H9 (cell line): ENCODE data around the gene KRTAP5-10. TPM values are rescaled to one million over a fixed set of nuclear protein-coding genes. Genes with fewer than 3 reads are reported as not detected.
"Not testable (repeated sequence)": the region's sequence is repeated elsewhere in the genome, so short reads cannot be mapped to it uniquely, and the experiment has no call there.

Source experiments
- DNase-seq: peaks from one replicate; pipeline ENCODE4 v3.0.0-alpha.2; 2017
- H2AFZ ChIP-seq: one replicate; pipeline ENCODE4 v1.6.1; 2013; ENCODE audit warnings: mild to moderate bottlenecking, low read length, control low read depth, moderate library complexity
- H2AK5ac ChIP-seq: 2 replicates; pipeline ENCODE4 v1.6.1; 2013; ENCODE audit warnings: low read length, control low read depth, mixed read lengths; ENCODE audit not compliant: insufficient read length
- H2BK120ac ChIP-seq: one replicate; pipeline ENCODE4 v1.6.1; 2013; ENCODE audit warnings: low read depth, mild to moderate bottlenecking, low read length, control low read depth, inconsistent platforms; ENCODE audit not compliant: poor library complexity, severe bottlenecking
- H2BK12ac ChIP-seq: 2 replicates; pipeline ENCODE4 v1.6.1; 2013; ENCODE audit warnings: low read length, control low read depth, mixed read lengths, low read depth; ENCODE audit not compliant: insufficient read length
- H2BK15ac ChIP-seq: 2 replicates; pipeline ENCODE4 v1.6.1; 2013; ENCODE audit warnings: low read depth, low read length, control low read depth
- H2BK20ac ChIP-seq: one replicate; pipeline ENCODE4 v1.6.1; 2013; ENCODE audit warnings: low read depth, mild to moderate bottlenecking, low read length, control low read depth, inconsistent platforms; ENCODE audit not compliant: poor library complexity, severe bottlenecking
- H2BK5ac ChIP-seq: 2 replicates; pipeline ENCODE4 v1.6.1; 2013; ENCODE audit warnings: low read length, control low read depth, mixed read lengths; ENCODE audit not compliant: insufficient read length
- H3K14ac ChIP-seq: 2 replicates; pipeline ENCODE4 v1.6.1; 2013; ENCODE audit warnings: low read length, control low read depth; ENCODE audit not compliant: insufficient read depth
- H3K18ac ChIP-seq: 2 replicates; pipeline ENCODE4 v1.6.1; 2013; ENCODE audit warnings: low read depth, mild to moderate bottlenecking, mixed read lengths, low read length, control low read depth; ENCODE audit not compliant: insufficient read length
- H3K23ac ChIP-seq: 2 replicates; pipeline ENCODE4 v1.6.1; 2013; ENCODE audit warnings: low read length, control low read depth, mixed read lengths, low read depth; ENCODE audit not compliant: insufficient read length
- H3K23me2 ChIP-seq: 2 replicates; pipeline ENCODE4 v1.6.1; 2013; ENCODE audit warnings: low read depth, mild to moderate bottlenecking, mixed read lengths, low read length, control low read depth; ENCODE audit not compliant: insufficient read length, poor library complexity, severe bottlenecking
- H3K27ac ChIP-seq: 2 replicates; pipeline ENCODE4 v1.5.1; 2013; ENCODE audit warnings: low read length, control low read depth, mixed read lengths, low read depth; ENCODE audit not compliant: insufficient read length
- H3K27me3 ChIP-seq: 2 replicates; pipeline ENCODE4 v1.6.1; 2013; ENCODE audit warnings: low read length, control low read depth, inconsistent platforms; ENCODE audit not compliant: insufficient read depth
- H3K4ac ChIP-seq: 2 replicates; pipeline ENCODE4 v1.6.1; 2013; ENCODE audit warnings: low read depth, mild to moderate bottlenecking, control low read depth, inconsistent platforms, low read length, moderate library complexity
- H3K4me1 ChIP-seq: 2 replicates; pipeline ENCODE4 v1.6.1; 2013; ENCODE audit warnings: low read length, control low read depth, inconsistent platforms; ENCODE audit not compliant: insufficient read depth
- H3K4me2 ChIP-seq: 2 replicates; pipeline ENCODE4 v1.6.1; 2013; ENCODE audit warnings: low read length, control low read depth, mixed read lengths; ENCODE audit not compliant: insufficient read length, insufficient read depth
- H3K56ac ChIP-seq: 2 replicates; pipeline ENCODE4 v1.6.1; 2013; ENCODE audit warnings: low read depth, mild to moderate bottlenecking, mixed read lengths, low read length, control low read depth; ENCODE audit not compliant: insufficient read length
- H3K79me1 ChIP-seq: 2 replicates; pipeline ENCODE4 v1.6.1; 2013; ENCODE audit warnings: low read depth, mild to moderate bottlenecking, moderate library complexity, low read length, control low read depth, inconsistent platforms; ENCODE audit not compliant: insufficient read depth, poor library complexity, severe bottlenecking
- H3K79me2 ChIP-seq: 2 replicates; pipeline ENCODE4 v1.6.1; 2013; ENCODE audit warnings: low read length, control low read depth, inconsistent platforms; ENCODE audit not compliant: insufficient read depth
- H3K9ac ChIP-seq: 2 replicates; pipeline ENCODE4 v1.6.1; 2013; ENCODE audit warnings: low read length, control low read depth, mixed read lengths; ENCODE audit not compliant: insufficient read length; ENCODE audit errors: extremely low read depth
- H3K9me3 ChIP-seq: one replicate; pipeline ENCODE4 v1.6.1; 2013; ENCODE audit warnings: low read depth, low read length, inconsistent platforms; ENCODE audit not compliant: control insufficient read depth
- H3T11ph ChIP-seq: one replicate; pipeline ENCODE4 v1.6.1; 2013; ENCODE audit warnings: mild to moderate bottlenecking, low read length, control low read depth, inconsistent platforms
- H4K20me1 ChIP-seq: one replicate; pipeline ENCODE4 v1.6.1; 2013; ENCODE audit not compliant: control insufficient read depth, insufficient read length, insufficient read depth
- H4K5ac ChIP-seq: 2 replicates; pipeline ENCODE4 v1.6.1; 2013; ENCODE audit warnings: low read depth, mild to moderate bottlenecking, mixed read lengths, low read length, control low read depth; ENCODE audit not compliant: insufficient read length
- H4K8ac ChIP-seq: replicated peaks from 2 replicates; pipeline ENCODE4 v1.6.1; 2013; ENCODE audit warnings: low read length, control low read depth, mixed read lengths, low read depth; ENCODE audit not compliant: insufficient read length
- H4K91ac ChIP-seq: 2 replicates; pipeline ENCODE4 v1.6.1; 2013; ENCODE audit warnings: low read depth, mild to moderate bottlenecking, moderate library complexity, mixed read lengths, low read length, control low read depth; ENCODE audit not compliant: insufficient read length
- H3K27ac Mint-ChIP-seq, 3 experiments: 2 replicates in 2 of 3; 3 replicates in 1 of 3; pipeline ENCODE4 v1.8.0; 2020 to 2021; ENCODE audit warnings: mixed read lengths in 3 of 3, mild to moderate bottlenecking in 1 of 3, moderate library complexity in 1 of 3
- H3K27me3 Mint-ChIP-seq: 2 replicates; pipeline ENCODE4 v1.8.0; 2021; ENCODE audit warnings: low read depth, mild to moderate bottlenecking, moderate library complexity, mixed read lengths
- H3K36me3 Mint-ChIP-seq, 3 experiments: 2 replicates in 2 of 3; 3 replicates in 1 of 3; pipeline ENCODE4 v1.8.0; 2020 to 2021; ENCODE audit warnings: low read depth in 3 of 3, mixed read lengths in 3 of 3; ENCODE audit not compliant: insufficient read depth in 1 of 3
- H3K4me1 Mint-ChIP-seq, 2 experiments: 2 replicates each; pipeline ENCODE4 v1.8.0; 2020; ENCODE audit warnings: mixed read lengths in 2 of 2
- H3K4me3 Mint-ChIP-seq, 2 experiments: 2 replicates in 1 of 2; 3 replicates in 1 of 2; pipeline ENCODE4 v1.8.0; 2020 to 2021; ENCODE audit warnings: mild to moderate bottlenecking in 2 of 2, mixed read lengths in 2 of 2, moderate library complexity in 1 of 2
- H3K9me3 Mint-ChIP-seq, 2 experiments: 2 replicates in 1 of 2; 3 replicates in 1 of 2; pipeline ENCODE4 v1.8.0; 2020; ENCODE audit warnings: mild to moderate bottlenecking in 2 of 2, mixed read lengths in 2 of 2, moderate library complexity in 1 of 2
- CTCF ChIP-seq: fragments of 200-600 bp; sonication (generic); conservative IDR thresholded peaks from 3 replicates; pipeline ENCODE4 v1.8.0; 2021; ENCODE audit warnings: antibody characterized with exemption, mild to moderate bottlenecking
- WGBS: extraction: QIAGEN DNeasy Blood & Tissue Kit; methylation state at CpG from one replicate; pipeline ENCODE4 v1.1.7; 2013; ENCODE audit warnings: missing lambda C conversion rate, low lambda C conversion rate, mixed read lengths; ENCODE audit not compliant: insufficient read length; ENCODE audit errors: extremely low coverage; 5-methylcytosine and 5-hydroxymethylcytosine counted together
- total RNA-seq: library from RNA; stranded (reverse); gene quantifications from 2 replicates; pipeline ENCODE4 v1.2.1, GENCODE V29; 2021

KRTAP5-10 gene
- total RNA-seq, 1 experiment from 2014 or later, result not detected

- Mint-ChIP-seq H3K27ac (no peak overlapping the region), H3K9me3 (peaks cover 6 to 7% of the 10 kb centered on the region in 2 experiments), H3K4me1 (peaks cover 0 to 4% of the 10 kb centered on the region in 2 experiments; a peak in 2 of 4 replicates), H3K4me3 (no peak overlapping the region), H3K27me3 (peaks cover 8% of the 10 kb centered on the region), H3K36me3 (peaks cover 5 to 12% (median 6%) of the 10 kb centered on the region in 3 experiments; a peak in 6 of 7 replicates)
- Histone ChIP-seq H3K79me2 (no peaks in the 10 kb centered on the region), H2BK12ac (no peak overlapping the region), H3K9ac (no peak overlapping the region), H3K23me2 (no peaks in the 10 kb centered on the region), H3K18ac (no peak overlapping the region), H3K27ac (no peak overlapping the region), H3K27me3 (no peaks in the 10 kb centered on the region), H3K4me2 (no peak overlapping the region), H2BK5ac (no peak overlapping the region), H3T11ph (no peak overlapping the region), H3K14ac (no peak overlapping the region), H3K9me3 (no peaks in the 10 kb centered on the region), H3K23ac (no peak overlapping the region), H2BK120ac (no peak overlapping the region), H4K8ac (no peak overlapping the region), H2BK20ac (no peak overlapping the region), H4K20me1 (no peaks in the 10 kb centered on the region), H2AFZ (no peak overlapping the region), H2BK15ac (no peak overlapping the region), H4K5ac (no peak overlapping the region), H3K4me1 (no peaks in the 10 kb centered on the region), H4K91ac (no peak overlapping the region), H2AK5ac (no peak overlapping the region), H3K56ac (no peak overlapping the region), H3K79me1 (no peaks in the 10 kb centered on the region), H3K4ac (no peak overlapping the region)
- no peak for DNase-seq
- TF ChIP-seq CTCF, result peak; percentile 18; the same call in 1 of the 3 replicates
- no CpG with 5 or more reads among the region's 9 CpGs for WGBS
These were observed 27.8 kb upstream of the KRTAP5-10 start for GRCh38 chr11:71537537-71537936.

- H2AK5ac ChIP-seq, H2AFZ ChIP-seq, H3K56ac ChIP-seq, DNase-seq, H3K23me2 ChIP-seq, H3K9ac ChIP-seq, H3K79me1 ChIP-seq, H3K27ac ChIP-seq, H3K4me2 ChIP-seq, H2BK15ac ChIP-seq, H2BK5ac ChIP-seq, H2BK20ac ChIP-seq, H4K91ac ChIP-seq, H3K4me3 Mint-ChIP-seq, H3K9me3 ChIP-seq, H2BK12ac ChIP-seq, H3K9me3 Mint-ChIP-seq, H3K4me1 Mint-ChIP-seq, H3K4me1 ChIP-seq, H4K8ac ChIP-seq, H3K18ac ChIP-seq, H3K4ac ChIP-seq, H3K23ac ChIP-seq, H4K20me1 ChIP-seq, H2BK120ac ChIP-seq, H3K27me3 ChIP-seq, H3K79me2 ChIP-seq, H4K5ac ChIP-seq, H3T11ph ChIP-seq, H3K14ac ChIP-seq: not testable (repeated sequence)
- no CpG with 5 or more reads among the region's 4 CpGs for WGBS
- peaks cover 10% of the 10 kb centered on the region for H3K27me3 Mint-ChIP-seq
- H3K36me3 Mint-ChIP-seq, result peaks cover 5 to 12% (median 6%) of the 10 kb centered on the region in 3 experiments; a peak in 6 of 7 replicates
- H3K27ac Mint-ChIP-seq, result 0 out of 7 replicates have a peak within 1 kb of the TSS, but pooled peaks of 1 of the 3 experiments have one; percentile 74
These were observed 27.2 kb upstream of the KRTAP5-10 start, which contains the start of gene KRTAP5-8 for GRCh38 chr11:71537977-71538665. TSS of gene KRTAP5-8 (plus strand) at chr11:71538025. CDS start at chr11:71538056, 31 bp downstream.
